Endothelial cell of umbilical vein (primary cell): ENCODE data around the gene LRFN2.

Experiments used
- CTCF ChIP-seq, 2 donors: IDR thresholded peaks; 1 replicate in 1 of 2; 2 replicates in 1 of 2; pipeline ENCODE4 v1.5.1; 2011; ENCODE audit warnings: low read length in 2 of 2, mild to moderate bottlenecking in 2 of 2, moderate library complexity in 2 of 2, control low read depth in 1 of 2, inconsistent platforms in 1 of 2, low read depth in 1 of 2; ENCODE audit not compliant: insufficient read depth in 1 of 2; ENCODE audit errors: extremely low read depth in 1 of 2
- EZH2 ChIP-seq: IDR thresholded peaks from 2 replicates; pipeline ENCODE4 v1.6.1; 2012; ENCODE audit warnings: borderline replicate concordance, low read depth, mild to moderate bottlenecking, moderate library complexity, low read length, inconsistent platforms; ENCODE audit not compliant: severe bottlenecking
- FOS ChIP-seq: IDR thresholded peaks from 2 replicates; pipeline ENCODE4 v1.6.1; 2011; ENCODE audit warnings: mild to moderate bottlenecking, low read length, moderate library complexity, borderline replicate concordance; ENCODE audit not compliant: insufficient read depth
- GATA2 ChIP-seq: IDR thresholded peaks from 2 replicates; pipeline ENCODE4 v1.7.0; 2011; ENCODE audit warnings: low read depth, mild to moderate bottlenecking, moderate library complexity, mixed read lengths, low read length; ENCODE audit not compliant: insufficient read length, insufficient read depth
- MYC ChIP-seq: IDR thresholded peaks from one replicate; pipeline ENCODE4 v1.6.1; 2011; ENCODE audit warnings: mild to moderate bottlenecking, low read depth, low read length
- POLR2A ChIP-seq: IDR thresholded peaks from 2 replicates; pipeline ENCODE4 v1.6.1; 2012; ENCODE audit warnings: low read depth, mild to moderate bottlenecking, control low read depth, low read length
- POLR2AphosphoS5 ChIP-seq: IDR thresholded peaks from 2 replicates; pipeline ENCODE4 v1.6.1; 2012; ENCODE audit warnings: low read depth, mild to moderate bottlenecking, control low read depth, low read length, moderate library complexity; ENCODE audit not compliant: insufficient read depth
- TF ChIP-seq, protein P1 (sequence below): IDR thresholded peaks from 2 replicates; pipeline ENCODE4 v1.6.1; 2011; ENCODE audit not compliant: insufficient read depth, insufficient read length

GRCh38 chr6:40437631-40438030 is 149.5 kb downstream of the LRFN2 start:
- TF ChIP-seq POLR2A, result no peak
- no peak for TF ChIP-seq CTCF (IDR thresholded peaks at IDR 0.05; ENCODE audit: extremely low read depth in 1 of 2, insufficient read depth in 1 of 2, low read depth in 1 of 2, low read length in 2 of 2)
- TF ChIP-seq, protein P1, sequence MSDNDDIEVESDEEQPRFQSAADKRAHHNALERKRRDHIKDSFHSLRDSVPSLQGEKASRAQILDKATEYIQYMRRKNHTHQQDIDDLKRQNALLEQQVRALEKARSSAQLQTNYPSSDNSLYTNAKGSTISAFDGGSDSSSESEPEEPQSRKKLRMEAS, result no peak
- no peak for TF ChIP-seq POLR2AphosphoS5
- no peak for TF ChIP-seq EZH2
- TF ChIP-seq MYC, result no peak
- TF ChIP-seq GATA2, result no peak
- no peak for TF ChIP-seq FOS
